Heart right ventricle (tissue), 16 donors: ENCODE measurements around the gene LENEP. TPM values are rescaled to one million over a fixed set of nuclear protein-coding genes. Genes with fewer than 3 reads are reported as not detected.

Experiments
- ATAC-seq, 8 donors: fragments of 200-7000 bp; cut with Tn5 transposase; one replicate each; pipeline ENCODE4 v1.9.1; 2020; ENCODE audit warnings: mild to moderate bottlenecking in 8 of 8, moderate library complexity in 8 of 8, moderate number of reproducible peaks in 1 of 8
- DNase-seq, 2 donors: peaks; one replicate each; pipeline ENCODE4 v3.0.0-alpha.2; 2020
- H3K27ac ChIP-seq, 10 donors: fragments of 200-600 bp; sonication (generic) in 2 of 10; one replicate each; pipeline versions ENCODE4 v1.5.0 to v1.8.0; 2020 to 2022; ENCODE audit warnings: mild to moderate bottlenecking in 3 of 10
- H3K27me3 ChIP-seq, 7 donors: fragments of 200-600 bp; one replicate each; pipeline ENCODE4 v1.8.0; 2021 to 2022; ENCODE audit warnings: mild to moderate bottlenecking in 2 of 7
- H3K36me3 ChIP-seq, 9 donors: fragments of 200-600 bp; sonication (generic) in 1 of 9; one replicate each; pipeline versions ENCODE4 v1.5.0 to v1.8.0; 2020 to 2022; ENCODE audit warnings: mild to moderate bottlenecking in 2 of 9
- H3K4me1 ChIP-seq, 9 donors: fragments of 200-600 bp; sonication (generic) in 1 of 9; one replicate each; pipeline versions ENCODE4 v1.5.0 to v1.8.0; 2020 to 2022; ENCODE audit warnings: mild to moderate bottlenecking in 4 of 9
- H3K4me3 ChIP-seq, 10 donors: fragments of 200-600 bp; sonication (generic) in 2 of 10; one replicate each; pipeline versions ENCODE4 v1.5.0 to v1.8.0; 2020 to 2022; ENCODE audit warnings: mild to moderate bottlenecking in 7 of 10, moderate library complexity in 2 of 10
- H3K9me3 ChIP-seq, 11 donors: fragments of 200-600 bp in 10 of 11; sonication (generic) in 2 of 11; one replicate each; pipeline versions ENCODE4 v1.5.0 to v1.8.0; 2013 to 2022; ENCODE audit warnings: mild to moderate bottlenecking in 2 of 11, control low read depth in 1 of 11, moderate library complexity in 1 of 11
- WGBS, 2 donors: extraction: QIAGEN DNeasy Blood & Tissue Kit; methylation state at CpG; one replicate each; pipeline ENCODE4 v1.1.7; 2013; ENCODE audit warnings: inconsistent platforms in 1 of 2; 5-methylcytosine and 5-hydroxymethylcytosine counted together
- intact Hi-C, 10 donors: fragments of 100-400 bp; cut with DNase I; formaldehyde crosslinking; loops; one replicate each; pipeline versions ENCODE4 v1.11.1 to v1.14.2; 2022
- polyA plus RNA-seq, 2 donors: library from polyadenylated mRNA; stranded (reverse); fragments of 200-250 nt; gene quantifications; one replicate each; pipeline ENCODE4 v1.2.3, GENCODE V29; 2013
- total RNA-seq, 10 donors: library from RNA; stranded (reverse); fragmentation: NEBNext Ultra II Directional in 3 of 10; extraction: Animal tissue kit (Norgen Biotek cat#: 25700) in 3 of 10; gene quantifications; one replicate each; pipeline versions ENCODE4 v1.2.1 to v1.2.4, GENCODE V29; 2021 to 2023
- TF ChIP-seq, protein P1 (sequence below), 9 donors: fragments of 200-600 bp; sonication (generic) in 2 of 9; IDR thresholded peaks; one replicate each; pipeline versions ENCODE4 v1.5.0 to v1.8.0; 2021 to 2022; ENCODE audit warnings: antibody characterized with exemption in 9 of 9, mild to moderate bottlenecking in 5 of 9, moderate library complexity in 1 of 9
- donor health status: Arrhythmogenic right ventricular cardiomyopathy.
- donor health status: ischemic (EF 13 %, LVEDD 7.1; RV severe dilation, severe dysfunction).
- donor health status: healthy with polysubstance abuse.
- donor health status: DM: no; HTN: yes; CAD: no.
- donor health status: DM: no; HTN: no; CAD: no.
- donor health status: ischemic (EF 25% LVEDD 6.9; RV normal size, moderate dysfunction).
- donor health status: ischemic (EF 25% LVEDD 5.7; RV mildly dilated, moderate dysfunction).
- donor health status: healthy.
- donor health status: DM: yes; HTN: yes; CAD: no.
- donor health status: Ischemic cardiomyopathy.
- donor health status: ischemic (EF 35%, LVEDD 5.7; RV mildly dilated, moderate dysfunction).
- donor health status: nonischemic (EF 11% LVEDD 7.7; RV severe dilation, severe dysfunction).
- donor health status: DM: yes; HTN: yes; CAD: no.
- donor health status: PGD.
- donor health status: ischemic (EF 29% LVEDD 5.4; RV normal size, mild dysfunction).
- donor health status: nonischemic (EF 23%, LVEDD 6.1; RV moderate dilation, normal function).

The LENEP gene
- total and polyA plus RNA-seq, 12 donors: not detected

DNA sequence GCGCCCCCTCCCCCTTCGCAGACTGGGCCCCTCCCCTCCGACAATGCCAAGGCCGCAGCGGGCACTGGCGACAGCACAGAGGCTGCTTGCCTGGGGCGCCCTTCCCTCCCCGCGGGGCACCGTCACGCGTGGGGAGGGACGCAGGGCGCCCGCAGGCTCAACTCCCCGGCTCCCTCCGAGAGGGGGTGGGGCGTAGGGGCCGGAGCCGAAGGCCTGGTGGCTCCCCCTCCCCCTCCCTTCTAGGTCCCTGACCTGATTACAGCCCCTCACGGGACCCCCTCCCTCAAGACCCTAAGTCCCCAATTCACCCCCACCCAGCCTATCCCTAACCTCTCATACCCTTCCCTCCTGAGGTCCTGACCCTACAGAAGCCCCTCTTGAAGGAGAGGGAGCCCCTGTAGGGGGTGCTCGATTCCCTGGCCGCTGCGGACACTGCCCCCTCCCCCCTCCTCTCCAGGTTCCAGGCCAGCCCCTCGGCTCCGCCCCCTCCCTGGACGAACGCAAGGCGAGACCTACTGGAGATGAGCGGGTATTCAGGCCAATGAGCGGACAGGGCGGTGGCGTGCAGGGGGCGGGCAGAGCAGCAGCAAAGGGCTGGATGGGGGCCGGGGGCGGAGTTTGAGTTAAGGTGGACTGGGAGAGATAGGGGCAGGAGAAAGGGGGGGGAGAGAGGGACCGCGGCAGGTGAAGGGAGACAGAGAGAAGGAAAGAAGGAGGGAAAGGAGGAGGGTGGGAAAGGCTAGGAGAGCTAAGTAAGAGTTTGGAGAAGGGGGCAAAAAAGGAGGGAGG, 8.5 kb downstream of the LENEP start:
- peak overlapping the region; percentile 50 to 97 (median 91) for H3K4me3 ChIP-seq
- intact Hi-C loops: loop anchor here in 5 of 10 donors (1.0 to 10.0 kb wide), 5 partner anchors 15 to 63 kb away; partner anchors contain the start of genes CKS1B (in 3 of the 5), ADAM15 (in 1 of the 5), EFNA4 (in 1 of the 5) and PYGO2 (in 1 of the 5)
- peak; percentile 80 to 92 (median 86) for ATAC-seq
- TF ChIP-seq, protein P1, sequence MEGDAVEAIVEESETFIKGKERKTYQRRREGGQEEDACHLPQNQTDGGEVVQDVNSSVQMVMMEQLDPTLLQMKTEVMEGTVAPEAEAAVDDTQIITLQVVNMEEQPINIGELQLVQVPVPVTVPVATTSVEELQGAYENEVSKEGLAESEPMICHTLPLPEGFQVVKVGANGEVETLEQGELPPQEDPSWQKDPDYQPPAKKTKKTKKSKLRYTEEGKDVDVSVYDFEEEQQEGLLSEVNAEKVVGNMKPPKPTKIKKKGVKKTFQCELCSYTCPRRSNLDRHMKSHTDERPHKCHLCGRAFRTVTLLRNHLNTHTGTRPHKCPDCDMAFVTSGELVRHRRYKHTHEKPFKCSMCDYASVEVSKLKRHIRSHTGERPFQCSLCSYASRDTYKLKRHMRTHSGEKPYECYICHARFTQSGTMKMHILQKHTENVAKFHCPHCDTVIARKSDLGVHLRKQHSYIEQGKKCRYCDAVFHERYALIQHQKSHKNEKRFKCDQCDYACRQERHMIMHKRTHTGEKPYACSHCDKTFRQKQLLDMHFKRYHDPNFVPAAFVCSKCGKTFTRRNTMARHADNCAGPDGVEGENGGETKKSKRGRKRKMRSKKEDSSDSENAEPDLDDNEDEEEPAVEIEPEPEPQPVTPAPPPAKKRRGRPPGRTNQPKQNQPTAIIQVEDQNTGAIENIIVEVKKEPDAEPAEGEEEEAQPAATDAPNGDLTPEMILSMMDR (IDR thresholded peaks at IDR 0.05): peak in 7 of 9 donors; percentile 14 to 64 (median 49)
- peaks cover 28 to 70% (median 50%) of the 10 kb centered on the region in 9 donors for H3K4me1 ChIP-seq
- no peaks in the 10 kb centered on the region for H3K27me3 ChIP-seq
- H3K27ac ChIP-seq: peak overlapping the region; percentile 80 to 98 (median 95)
- H3K36me3 ChIP-seq: no peaks in the 10 kb centered on the region
- no peaks in the 10 kb centered on the region for H3K9me3 ChIP-seq
- 1 to 2% methylated on average over 37 to 38 of the region's 38 CpGs for WGBS, 2 donors
- peak; percentile 100 for DNase-seq

DNA sequence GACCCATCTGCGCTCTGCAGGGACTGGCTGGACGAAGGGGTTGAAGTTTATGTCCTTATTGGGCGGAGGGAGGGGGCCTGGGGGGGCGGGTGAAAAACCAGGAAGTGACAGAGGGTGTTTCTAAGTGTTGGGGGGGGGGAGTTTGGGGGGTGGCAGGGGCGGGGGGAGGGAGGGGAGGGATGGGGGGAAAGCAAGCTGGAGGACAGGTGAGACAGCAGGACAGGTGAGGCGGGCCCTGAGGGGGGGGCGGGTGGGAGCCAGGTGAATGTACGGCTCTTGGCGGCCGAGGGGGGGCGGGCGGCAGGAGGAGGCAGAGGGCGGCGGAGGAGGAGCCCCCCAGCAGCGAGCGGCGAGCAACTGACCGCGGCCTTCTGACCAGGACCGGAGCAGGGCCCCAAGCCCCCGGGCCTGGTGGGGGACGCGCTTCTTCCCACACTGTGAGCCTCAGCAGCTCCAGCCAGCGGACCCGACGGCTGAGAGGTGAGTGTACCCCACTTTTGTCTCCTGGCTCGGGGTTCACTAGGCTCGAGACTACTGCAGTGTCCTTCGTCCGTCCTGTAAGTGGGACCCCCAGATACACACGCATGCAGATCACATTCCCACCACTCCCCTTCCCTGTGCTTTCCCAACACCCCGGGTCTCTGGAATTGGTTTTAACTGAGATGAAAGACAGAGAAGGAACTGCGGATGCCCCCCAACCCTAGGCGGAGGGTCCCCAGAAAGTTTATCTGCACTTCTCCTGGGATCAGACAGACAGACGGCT, 9.3 kb downstream of the LENEP start, which contains the start of gene ZBTB7B:
TSS of gene ZBTB7B (plus strand) at position 339 of the 763 bp plus-strand sequence. CDS start 11,859 bp downstream, outside the sequence.
- H3K27me3 ChIP-seq: no peaks in the 10 kb centered on the region
- H3K27ac ChIP-seq: peak within 1 kb of the TSS; percentile 92 to 98 (median 96)
- H3K4me1 ChIP-seq: peaks cover 31 to 71% (median 58%) of the 10 kb centered on the region in 9 donors
- DNase-seq (peak in 1 of 2 donors; percentile 55), ATAC-seq (peak in 7 of 8 donors; percentile 0 to 16 (median 4))
- intact Hi-C loops: loop anchor here in 3 of 10 donors (5.0 to 10.0 kb wide), 3 partner anchors 40 to 62 kb away; partner anchors contain the start of genes ADAM15 (in 1 of the 3), EFNA4 (in 1 of the 3) and PYGO2 (in 1 of the 3)
- peak within 1 kb of the TSS; percentile 50 to 97 (median 91) for H3K4me3 ChIP-seq
- TF ChIP-seq, protein P1 (IDR thresholded peaks at IDR 0.05): no peak
- WGBS, 2 donors: 0% methylated on average over 22 to 32 of the region's 35 CpGs
- no peaks in the 10 kb centered on the region for H3K36me3 ChIP-seq
- no peaks in the 10 kb centered on the region for H3K9me3 ChIP-seq

DNA sequence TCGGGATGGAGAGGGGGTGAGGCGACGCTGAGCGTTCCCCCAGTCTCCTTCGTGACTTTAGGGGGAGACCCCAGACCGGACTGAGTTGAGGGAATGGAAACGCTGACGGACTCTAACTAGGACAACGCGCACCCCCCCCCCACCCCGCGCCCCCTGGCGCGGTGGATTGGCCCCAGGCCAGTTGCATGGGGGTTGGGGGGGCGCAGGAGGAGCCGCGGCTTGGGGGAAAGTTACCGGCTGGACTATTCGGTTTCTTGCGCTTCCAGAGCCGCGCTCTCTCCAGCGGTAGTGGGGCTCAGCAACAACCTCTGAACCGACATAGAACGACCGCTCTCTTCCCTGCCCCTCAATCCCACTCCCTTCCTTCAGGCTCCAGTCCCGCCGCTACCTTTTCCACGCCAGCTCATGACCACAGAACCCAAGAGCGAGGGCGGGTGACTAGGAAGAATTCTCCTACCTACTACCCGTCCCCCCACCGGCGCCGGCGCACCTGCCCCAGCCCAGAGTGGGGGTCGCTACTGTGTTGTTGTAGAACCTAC, 9.9 kb downstream of the LENEP start:
- 1% methylated on average over 37 of the region's 37 CpGs for WGBS, 2 donors
- no peaks in the 10 kb centered on the region for H3K9me3 ChIP-seq
- DNase-seq (no peak), ATAC-seq (no peak)
- peak overlapping the region; percentile 50 to 97 (median 91) for H3K4me3 ChIP-seq
- intact Hi-C loops: loop anchor here in 3 of 10 donors (5.0 to 10.0 kb wide), 3 partner anchors 41 to 62 kb away; partner anchors contain the start of genes ADAM15 (in 1 of the 3), EFNA4 (in 1 of the 3) and PYGO2 (in 1 of the 3)
- H3K36me3 ChIP-seq: no peaks in the 10 kb centered on the region
- peak overlapping the region; percentile 90 to 98 (median 96) for H3K27ac ChIP-seq
- peaks cover 35 to 72% (median 64%) of the 10 kb centered on the region in 9 donors for H3K4me1 ChIP-seq
- no peaks in the 10 kb centered on the region for H3K27me3 ChIP-seq
- TF ChIP-seq, protein P1 (IDR thresholded peaks at IDR 0.05): no peak
